Measurements from ENCODE around the gene RFX1.
"Not testable (repeated sequence)": the region's sequence is repeated elsewhere in the genome, so short reads cannot be mapped to it uniquely, and the experiment has no call there.

RFX1 gene

DNA sequence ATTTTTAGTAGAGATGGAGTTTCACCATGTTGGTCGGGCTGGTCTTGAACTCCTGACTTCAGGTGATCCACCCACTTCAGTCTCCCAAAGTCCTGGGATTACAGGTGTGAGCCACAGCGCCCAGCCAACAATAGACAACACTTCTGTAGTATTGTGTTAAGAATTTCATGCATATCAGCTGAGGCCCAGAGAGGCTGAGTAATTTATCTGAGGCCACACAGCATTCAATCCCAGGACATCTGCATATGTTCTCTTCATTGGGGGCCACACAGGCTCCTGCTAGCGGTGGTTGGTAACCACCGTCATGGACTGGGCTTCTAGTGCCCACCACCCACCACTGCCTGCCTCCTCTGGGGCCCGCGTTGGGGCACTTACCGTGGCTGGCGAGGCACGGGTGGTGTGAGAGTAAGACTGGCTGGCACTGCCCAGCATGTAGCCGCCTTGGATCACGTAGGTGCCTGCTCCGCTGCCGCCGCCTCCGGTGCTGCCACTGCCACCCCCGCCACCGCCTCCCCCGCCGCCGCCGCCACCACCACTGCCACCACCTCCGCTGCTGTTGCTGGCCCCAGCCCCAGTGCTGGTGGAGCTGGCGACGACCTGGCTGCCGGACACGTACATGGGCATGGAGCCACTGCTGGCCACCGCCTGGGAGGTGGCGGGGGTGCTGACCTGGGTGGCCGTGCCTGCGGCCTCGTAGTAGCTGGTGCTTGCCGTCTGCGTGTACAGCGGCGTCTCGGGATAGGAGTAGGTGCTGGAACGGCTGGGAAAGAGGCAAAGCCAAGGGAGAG, 33.6 kb downstream of the RFX1 start:
- TF ChIP-seq, protein P1, sequence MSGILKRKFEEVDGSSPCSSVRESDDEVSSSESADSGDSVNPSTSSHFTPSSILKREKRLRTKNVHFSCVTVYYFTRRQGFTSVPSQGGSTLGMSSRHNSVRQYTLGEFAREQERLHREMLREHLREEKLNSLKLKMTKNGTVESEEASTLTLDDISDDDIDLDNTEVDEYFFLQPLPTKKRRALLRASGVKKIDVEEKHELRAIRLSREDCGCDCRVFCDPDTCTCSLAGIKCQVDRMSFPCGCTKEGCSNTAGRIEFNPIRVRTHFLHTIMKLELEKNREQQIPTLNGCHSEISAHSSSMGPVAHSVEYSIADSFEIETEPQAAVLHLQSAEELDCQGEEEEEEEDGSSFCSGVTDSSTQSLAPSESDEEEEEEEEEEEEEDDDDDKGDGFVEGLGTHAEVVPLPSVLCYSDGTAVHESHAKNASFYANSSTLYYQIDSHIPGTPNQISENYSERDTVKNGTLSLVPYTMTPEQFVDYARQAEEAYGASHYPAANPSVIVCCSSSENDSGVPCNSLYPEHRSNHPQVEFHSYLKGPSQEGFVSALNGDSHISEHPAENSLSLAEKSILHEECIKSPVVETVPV (CRISPR knock-in tag; IDR thresholded peaks at IDR 0.05), result no peak
- TF ChIP-seq, protein P2, sequence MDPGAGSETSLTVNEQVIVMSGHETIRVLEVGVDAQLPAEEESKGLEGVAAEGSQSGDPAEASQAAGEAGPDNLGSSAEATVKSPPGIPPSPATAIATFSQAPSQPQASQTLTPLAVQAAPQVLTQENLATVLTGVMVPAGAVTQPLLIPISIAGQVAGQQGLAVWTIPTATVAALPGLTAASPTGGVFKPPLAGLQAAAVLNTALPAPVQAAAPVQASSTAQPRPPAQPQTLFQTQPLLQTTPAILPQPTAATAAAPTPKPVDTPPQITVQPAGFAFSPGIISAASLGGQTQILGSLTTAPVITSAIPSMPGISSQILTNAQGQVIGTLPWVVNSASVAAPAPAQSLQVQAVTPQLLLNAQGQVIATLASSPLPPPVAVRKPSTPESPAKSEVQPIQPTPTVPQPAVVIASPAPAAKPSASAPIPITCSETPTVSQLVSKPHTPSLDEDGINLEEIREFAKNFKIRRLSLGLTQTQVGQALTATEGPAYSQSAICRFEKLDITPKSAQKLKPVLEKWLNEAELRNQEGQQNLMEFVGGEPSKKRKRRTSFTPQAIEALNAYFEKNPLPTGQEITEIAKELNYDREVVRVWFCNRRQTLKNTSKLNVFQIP (CRISPR knock-in tag; IDR thresholded peaks at IDR 0.05; ENCODE audit: borderline replicate concordance, low read depth), result no peak
- TF ChIP-seq SNAI2 (CRISPR knock-in tag; IDR thresholded peaks at IDR 0.05) (no peak), ZNF565 (CRISPR knock-in tag; conservative IDR thresholded peaks at IDR 0.05; ENCODE audit: low read depth) (no peak), ZFP30 (CRISPR knock-in tag; IDR thresholded peaks at IDR 0.05) (no peak), ZNF8 (CRISPR knock-in tag; IDR thresholded peaks at IDR 0.05) (no peak), PPARA (CRISPR knock-in tag; IDR thresholded peaks at IDR 0.05; ENCODE audit: borderline replicate concordance) (no peak), ZC3H10 (CRISPR knock-in tag; IDR thresholded peaks at IDR 0.05) (no peak)
- TF ChIP-seq, protein P3, sequence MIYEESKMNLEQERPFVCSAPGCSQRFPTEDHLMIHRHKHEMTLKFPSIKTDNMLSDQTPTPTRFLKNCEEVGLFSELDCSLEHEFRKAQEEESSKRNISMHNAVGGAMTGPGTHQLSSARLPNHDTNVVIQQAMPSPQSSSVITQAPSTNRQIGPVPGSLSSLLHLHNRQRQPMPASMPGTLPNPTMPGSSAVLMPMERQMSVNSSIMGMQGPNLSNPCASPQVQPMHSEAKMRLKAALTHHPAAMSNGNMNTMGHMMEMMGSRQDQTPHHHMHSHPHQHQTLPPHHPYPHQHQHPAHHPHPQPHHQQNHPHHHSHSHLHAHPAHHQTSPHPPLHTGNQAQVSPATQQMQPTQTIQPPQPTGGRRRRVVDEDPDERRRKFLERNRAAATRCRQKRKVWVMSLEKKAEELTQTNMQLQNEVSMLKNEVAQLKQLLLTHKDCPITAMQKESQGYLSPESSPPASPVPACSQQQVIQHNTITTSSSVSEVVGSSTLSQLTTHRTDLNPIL (CRISPR knock-in tag; IDR thresholded peaks at IDR 0.05; ENCODE audit: low read depth), result no peak
- ATAC-seq, result no peak

DNA sequence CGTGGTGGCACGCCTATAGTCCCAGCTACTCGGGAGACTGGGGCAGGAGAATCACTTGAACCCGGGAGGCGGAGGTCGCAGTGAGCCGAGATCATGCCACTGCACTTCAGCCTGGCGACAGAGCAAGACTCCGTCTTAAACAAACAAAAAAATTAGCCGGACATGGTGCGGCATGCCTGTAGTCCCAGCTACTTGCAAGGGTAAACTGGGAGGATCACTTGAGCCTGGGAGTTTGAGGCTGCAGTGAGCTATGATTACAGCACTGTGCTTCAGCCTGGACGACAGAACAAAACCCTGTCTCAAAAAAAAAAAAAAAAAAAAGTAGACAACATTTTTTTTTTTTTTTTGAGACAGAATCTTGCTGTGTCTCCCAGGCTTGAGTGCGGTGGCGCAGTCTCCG, 34.3 kb downstream of the RFX1 start:
- ATAC-seq, result not testable (repeated sequence)

DNA sequence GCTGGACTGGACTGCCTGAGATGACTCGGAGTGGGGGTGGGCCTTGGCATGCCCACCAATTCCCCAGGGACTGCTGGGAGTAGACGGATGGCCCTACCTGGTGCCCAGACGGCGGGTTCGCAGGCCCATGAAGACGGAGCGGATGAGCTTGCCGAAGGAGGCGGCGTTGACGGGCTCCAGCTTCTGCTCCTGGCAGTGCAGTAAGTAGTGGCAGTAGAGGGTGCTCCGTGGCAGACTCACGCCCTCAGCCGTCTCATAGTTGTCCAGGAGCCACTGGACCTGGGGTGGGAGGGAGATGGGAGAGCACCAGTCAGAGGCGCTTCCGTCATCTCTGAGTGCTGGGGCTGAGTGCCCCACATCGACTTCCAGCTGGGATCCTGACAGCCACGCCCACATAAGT, 36.2 kb downstream of the RFX1 start:
- TF ChIP-seq OSR1 (CRISPR knock-in tag; IDR thresholded peaks at IDR 0.05), result no peak
- no peak for TF ChIP-seq ISL1 (CRISPR knock-in tag; IDR thresholded peaks at IDR 0.05)
- TF ChIP-seq, protein P2 (CRISPR knock-in tag; IDR thresholded peaks at IDR 0.05; ENCODE audit: borderline replicate concordance, low read depth), result no peak
- no peak for TF ChIP-seq ZNF8 (CRISPR knock-in tag; IDR thresholded peaks at IDR 0.05)
- no peak for TF ChIP-seq ZNF70 (CRISPR knock-in tag; IDR thresholded peaks at IDR 0.05)
- TF ChIP-seq TOX (CRISPR knock-in tag; IDR thresholded peaks at IDR 0.05; ENCODE audit: borderline replicate concordance), result no peak
- TF ChIP-seq CSDC2 (CRISPR knock-in tag; IDR thresholded peaks at IDR 0.05), result no peak
- TF ChIP-seq ZFP30 (CRISPR knock-in tag; IDR thresholded peaks at IDR 0.05), result no peak
- TF ChIP-seq ARNTL (CRISPR knock-in tag; IDR thresholded peaks at IDR 0.05; ENCODE audit: borderline replicate concordance, low read depth), result no peak
- no peak for TF ChIP-seq ESRRG (CRISPR knock-in tag; IDR thresholded peaks at IDR 0.05)
- no peak for TF ChIP-seq RARB (CRISPR knock-in tag; IDR thresholded peaks at IDR 0.05)
- TF ChIP-seq, protein P4, sequence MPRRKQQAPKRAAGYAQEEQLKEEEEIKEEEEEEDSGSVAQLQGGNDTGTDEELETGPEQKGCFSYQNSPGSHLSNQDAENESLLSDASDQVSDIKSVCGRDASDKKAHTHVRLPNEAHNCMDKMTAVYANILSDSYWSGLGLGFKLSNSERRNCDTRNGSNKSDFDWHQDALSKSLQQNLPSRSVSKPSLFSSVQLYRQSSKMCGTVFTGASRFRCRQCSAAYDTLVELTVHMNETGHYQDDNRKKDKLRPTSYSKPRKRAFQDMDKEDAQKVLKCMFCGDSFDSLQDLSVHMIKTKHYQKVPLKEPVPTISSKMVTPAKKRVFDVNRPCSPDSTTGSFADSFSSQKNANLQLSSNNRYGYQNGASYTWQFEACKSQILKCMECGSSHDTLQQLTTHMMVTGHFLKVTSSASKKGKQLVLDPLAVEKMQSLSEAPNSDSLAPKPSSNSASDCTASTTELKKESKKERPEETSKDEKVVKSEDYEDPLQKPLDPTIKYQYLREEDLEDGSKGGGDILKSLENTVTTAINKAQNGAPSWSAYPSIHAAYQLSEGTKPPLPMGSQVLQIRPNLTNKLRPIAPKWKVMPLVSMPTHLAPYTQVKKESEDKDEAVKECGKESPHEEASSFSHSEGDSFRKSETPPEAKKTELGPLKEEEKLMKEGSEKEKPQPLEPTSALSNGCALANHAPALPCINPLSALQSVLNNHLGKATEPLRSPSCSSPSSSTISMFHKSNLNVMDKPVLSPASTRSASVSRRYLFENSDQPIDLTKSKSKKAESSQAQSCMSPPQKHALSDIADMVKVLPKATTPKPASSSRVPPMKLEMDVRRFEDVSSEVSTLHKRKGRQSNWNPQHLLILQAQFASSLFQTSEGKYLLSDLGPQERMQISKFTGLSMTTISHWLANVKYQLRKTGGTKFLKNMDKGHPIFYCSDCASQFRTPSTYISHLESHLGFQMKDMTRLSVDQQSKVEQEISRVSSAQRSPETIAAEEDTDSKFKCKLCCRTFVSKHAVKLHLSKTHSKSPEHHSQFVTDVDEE (CRISPR knock-in tag; IDR thresholded peaks at IDR 0.05), result no peak
- no peak for ATAC-seq

DNA sequence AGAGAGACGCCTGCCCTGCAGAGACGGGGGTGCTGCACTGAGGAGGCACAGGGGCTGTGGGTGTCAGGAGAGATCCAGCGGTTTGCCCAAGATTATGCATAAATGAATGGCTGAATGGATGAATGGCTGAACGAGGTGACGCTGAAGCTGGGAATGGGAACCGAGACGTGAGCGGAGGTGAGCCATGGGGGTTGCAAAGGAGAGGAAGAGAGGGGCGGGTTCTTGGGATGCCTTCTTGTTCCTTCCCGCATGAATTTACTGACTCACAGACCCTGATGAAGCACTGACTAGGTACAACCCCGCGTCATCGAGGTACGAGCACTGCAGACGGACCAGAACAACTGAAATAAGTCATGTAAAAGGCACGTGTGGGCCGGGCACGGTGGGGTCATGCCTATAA, 37.1 kb downstream of the RFX1 start:
- ATAC-seq, result no peak
- TF ChIP-seq ZNF8 (CRISPR knock-in tag; IDR thresholded peaks at IDR 0.05) (no peak), ZNF565 (CRISPR knock-in tag; conservative IDR thresholded peaks at IDR 0.05; ENCODE audit: low read depth) (no peak), ZFP3 (CRISPR knock-in tag; IDR thresholded peaks at IDR 0.05) (no peak), CSDC2 (CRISPR knock-in tag; IDR thresholded peaks at IDR 0.05) (no peak), GLIS3 (CRISPR knock-in tag; IDR thresholded peaks at IDR 0.05) (no peak), ESRRG (CRISPR knock-in tag; IDR thresholded peaks at IDR 0.05) (no peak), ISL1 (CRISPR knock-in tag; IDR thresholded peaks at IDR 0.05) (no peak), ZC3H10 (CRISPR knock-in tag; IDR thresholded peaks at IDR 0.05) (no peak), RARB (CRISPR knock-in tag; IDR thresholded peaks at IDR 0.05) (no peak), TOX (CRISPR knock-in tag; IDR thresholded peaks at IDR 0.05; ENCODE audit: borderline replicate concordance) (no peak)
- TF ChIP-seq, protein P1 (CRISPR knock-in tag; IDR thresholded peaks at IDR 0.05), result no peak
- TF ChIP-seq, protein P5, sequence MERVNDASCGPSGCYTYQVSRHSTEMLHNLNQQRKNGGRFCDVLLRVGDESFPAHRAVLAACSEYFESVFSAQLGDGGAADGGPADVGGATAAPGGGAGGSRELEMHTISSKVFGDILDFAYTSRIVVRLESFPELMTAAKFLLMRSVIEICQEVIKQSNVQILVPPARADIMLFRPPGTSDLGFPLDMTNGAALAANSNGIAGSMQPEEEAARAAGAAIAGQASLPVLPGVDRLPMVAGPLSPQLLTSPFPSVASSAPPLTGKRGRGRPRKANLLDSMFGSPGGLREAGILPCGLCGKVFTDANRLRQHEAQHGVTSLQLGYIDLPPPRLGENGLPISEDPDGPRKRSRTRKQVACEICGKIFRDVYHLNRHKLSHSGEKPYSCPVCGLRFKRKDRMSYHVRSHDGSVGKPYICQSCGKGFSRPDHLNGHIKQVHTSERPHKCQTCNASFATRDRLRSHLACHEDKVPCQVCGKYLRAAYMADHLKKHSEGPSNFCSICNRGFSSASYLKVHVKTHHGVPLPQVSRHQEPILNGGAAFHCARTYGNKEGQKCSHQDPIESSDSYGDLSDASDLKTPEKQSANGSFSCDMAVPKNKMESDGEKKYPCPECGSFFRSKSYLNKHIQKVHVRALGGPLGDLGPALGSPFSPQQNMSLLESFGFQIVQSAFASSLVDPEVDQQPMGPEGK (CRISPR knock-in tag; IDR thresholded peaks at IDR 0.05; ENCODE audit: borderline replicate concordance), result no peak
- TF ChIP-seq, protein P3 (CRISPR knock-in tag; IDR thresholded peaks at IDR 0.05; ENCODE audit: low read depth), result no peak

Data from SK-N-SH treated with all-trans-retinoic acid at 6 μM for 48 hours (cell line).